Measurements from ENCODE around the gene ARHGEF9. TPM values are rescaled to one million over a fixed set of nuclear protein-coding genes. Genes with fewer than 3 reads are reported as not detected.

Gene ARHGEF9
- total RNA-seq, 2 experiments from 2014 or later: 12.8 to 21.7 TPM

DNA sequence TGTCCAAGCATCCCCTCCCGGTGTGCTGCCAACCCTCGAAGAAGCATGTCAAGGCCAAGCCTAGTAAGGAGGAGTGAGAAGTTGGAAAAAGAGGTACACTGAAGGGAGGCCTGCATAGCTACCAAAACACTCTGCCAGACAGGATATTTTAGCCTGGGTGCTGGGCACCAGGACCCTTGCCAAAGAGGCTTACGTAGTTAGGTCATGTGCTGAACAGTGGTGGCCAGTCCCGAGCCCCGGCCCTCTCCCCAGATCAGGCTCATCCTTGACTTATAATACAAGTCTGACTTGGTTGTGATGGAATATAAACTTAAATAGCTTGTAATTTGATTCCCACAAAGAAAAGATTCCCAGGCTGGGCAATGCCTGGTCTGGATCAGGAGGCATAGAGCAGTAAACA, 149.3 kb downstream of the ARHGEF9 start:
- no peak overlapping the region for H2AFZ ChIP-seq (ENCODE audit: low read length)
- H3K4me2 ChIP-seq (ENCODE audit: low read length): no peak overlapping the region
- H3K36me3 ChIP-seq (ENCODE audit: insufficient read depth, low read length): no peaks in the 10 kb centered on the region
- H3K9me2 ChIP-seq (ENCODE audit: insufficient read depth, low read length): no peaks in the 10 kb centered on the region
- no peak for TF ChIP-seq CTCF (conservative IDR thresholded peaks at IDR 0.05; ENCODE audit: low read length)
- no peaks in the 10 kb centered on the region for H4K20me1 ChIP-seq (ENCODE audit: insufficient read depth, low read length)
- ChIA-PET CTCF (ENCODE audit: unreplicated experiment) (no interaction called here), POLR2A (interaction anchor here (0.5 to 0.8 kb wide), 3 partner anchors 136 to 1218 kb away, joined by 4 to 6 read pairs (median 4); no protein-coding TSS in a partner anchor)
- no TSS peak for BruUV-seq (replicated peaks)
- no peak overlapping the region for H3K27ac ChIP-seq (ENCODE audit: low read depth, low read length, poor library complexity, severe bottlenecking)
- H3K4me1 ChIP-seq (ENCODE audit: insufficient read depth, low read length, poor library complexity, severe bottlenecking): no peaks in the 10 kb centered on the region
- no peaks in the 10 kb centered on the region for H3K9me3 ChIP-seq (ENCODE audit: low read length)
- no peak overlapping the region for H3K4me3 ChIP-seq (ENCODE audit: low read depth, low read length, poor library complexity, severe bottlenecking)
- intact Hi-C loops (cut with micrococcal nuclease; ENCODE audit: unreplicated experiment): no loop called here
- DNase-seq (ENCODE audit: low spot score): no peak
- H3K79me2 ChIP-seq (ENCODE audit: insufficient read depth, low read depth, low read length): no peaks in the 10 kb centered on the region

GRCh38 chrX:63613531-63614028, 171.4 kb downstream of the ARHGEF9 start:
- DNase-seq (ENCODE audit: low spot score): no peak
- no peaks in the 10 kb centered on the region for H4K20me1 ChIP-seq (ENCODE audit: insufficient read depth, low read length)
- BruUV-seq (replicated peaks): no TSS peak
- POLR2A ChIA-PET: no interaction called here
- TF ChIP-seq CTCF (conservative IDR thresholded peaks at IDR 0.05; ENCODE audit: low read length) (no peak), EZH2phosphoT487 (IDR thresholded peaks at IDR 0.05; ENCODE audit: borderline replicate concordance, low read depth, low read length) (no peak)
- no peak overlapping the region for H2AFZ ChIP-seq (ENCODE audit: low read length)
- H3K79me2 ChIP-seq (ENCODE audit: insufficient read depth, low read depth, low read length): no peaks in the 10 kb centered on the region
- intact Hi-C loops (cut with micrococcal nuclease; ENCODE audit: unreplicated experiment): no loop called here
- no peaks in the 10 kb centered on the region for H3K9me2 ChIP-seq (ENCODE audit: insufficient read depth, low read length)
- H3K4me3 ChIP-seq (ENCODE audit: low read depth, low read length, poor library complexity, severe bottlenecking): no peak overlapping the region
- H3K27ac ChIP-seq (ENCODE audit: low read depth, low read length, poor library complexity, severe bottlenecking): no peak overlapping the region
- H3K9me3 ChIP-seq (ENCODE audit: low read length): no peaks in the 10 kb centered on the region
- no peak overlapping the region for H3K4me2 ChIP-seq (ENCODE audit: low read length)
- H3K4me1 ChIP-seq (ENCODE audit: insufficient read depth, low read length, poor library complexity, severe bottlenecking): no peaks in the 10 kb centered on the region
- H3K36me3 ChIP-seq (ENCODE audit: insufficient read depth, low read length): no peaks in the 10 kb centered on the region
- CTCF ChIA-PET (ENCODE audit: unreplicated experiment): no interaction called here

DNA sequence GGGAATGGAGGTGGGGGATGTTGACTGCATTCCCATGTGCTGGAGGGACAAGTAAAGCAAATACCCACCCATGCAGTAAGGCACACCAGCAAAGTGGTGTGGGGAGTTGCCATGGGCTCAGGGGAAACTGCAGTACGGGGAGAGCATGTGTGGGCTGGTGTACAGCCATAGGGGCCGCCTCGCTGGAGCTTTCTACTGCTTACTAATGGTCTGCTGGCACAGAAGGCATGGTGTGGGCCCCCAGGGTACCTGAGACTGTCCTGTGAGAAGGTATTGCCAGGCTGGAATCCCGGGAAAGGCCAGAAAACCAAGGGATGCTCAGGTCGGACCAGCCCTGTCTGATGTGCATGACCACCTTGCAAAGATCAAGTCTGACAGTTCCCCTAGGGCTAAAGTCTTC, 199.1 kb downstream of the ARHGEF9 start:
- BruUV-seq (replicated peaks): no TSS peak
- intact Hi-C loops (cut with micrococcal nuclease; ENCODE audit: unreplicated experiment): no loop called here
- Histone ChIP-seq H3K4me2 (ENCODE audit: low read length) (no peak overlapping the region), H3K36me3 (ENCODE audit: insufficient read depth, low read length) (no peaks in the 10 kb centered on the region), H3K79me2 (ENCODE audit: insufficient read depth, low read depth, low read length) (no peaks in the 10 kb centered on the region), H3K9me2 (ENCODE audit: insufficient read depth, low read length) (no peaks in the 10 kb centered on the region), H4K20me1 (ENCODE audit: insufficient read depth, low read length) (no peaks in the 10 kb centered on the region), H2AFZ (ENCODE audit: low read length) (no peak overlapping the region), H3K9me3 (ENCODE audit: low read length) (no peaks in the 10 kb centered on the region), H3K27ac (ENCODE audit: low read depth, low read length, poor library complexity, severe bottlenecking) (no peak overlapping the region), H3K4me3 (ENCODE audit: low read depth, low read length, poor library complexity, severe bottlenecking) (no peak overlapping the region), H3K4me1 (ENCODE audit: insufficient read depth, low read length, poor library complexity, severe bottlenecking) (no peaks in the 10 kb centered on the region)
- CTCF ChIA-PET (ENCODE audit: unreplicated experiment): no interaction called here
- POLR2A ChIA-PET: no interaction called here
- DNase-seq (ENCODE audit: low spot score): no peak
- no peak for TF ChIP-seq CTCF (conservative IDR thresholded peaks at IDR 0.05; ENCODE audit: low read length)
- TF ChIP-seq EZH2phosphoT487 (IDR thresholded peaks at IDR 0.05; ENCODE audit: borderline replicate concordance, low read depth, low read length): no peak

Small RNAs within 50 kb of the gene (microRNA-seq; reads per million reads assigned to microRNA genes)
- gene MIR1468 (ENCODE audit: borderline replicate concordance): not detected

Small RNAs within 50 kb of the gene (small RNA-seq; reads per million reads assigned to genes)
- gene MIR1468: 0.16 reads per million

Measured in OCI-LY7 (cell line).